HG02571 (cell line): ENCODE results near the gene SSX2B.
"Not testable (repeated sequence)": the region's sequence is repeated elsewhere in the genome, so short reads cannot be mapped to it uniquely, and the experiment has no call there.

ENCODE experiments used
- ATAC-seq: cut with Tn5 transposase; IDR thresholded peaks from one replicate; pipeline ENCODE4 v1.9.1; 2021; ENCODE audit warnings: mild to moderate bottlenecking, moderate library complexity; ENCODE audit not compliant: unreplicated experiment

Gene SSX2B, protein sequence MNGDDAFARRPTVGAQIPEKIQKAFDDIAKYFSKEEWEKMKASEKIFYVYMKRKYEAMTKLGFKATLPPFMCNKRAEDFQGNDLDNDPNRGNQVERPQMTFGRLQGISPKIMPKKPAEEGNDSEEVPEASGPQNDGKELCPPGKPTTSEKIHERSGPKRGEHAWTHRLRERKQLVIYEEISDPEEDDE

DNA sequence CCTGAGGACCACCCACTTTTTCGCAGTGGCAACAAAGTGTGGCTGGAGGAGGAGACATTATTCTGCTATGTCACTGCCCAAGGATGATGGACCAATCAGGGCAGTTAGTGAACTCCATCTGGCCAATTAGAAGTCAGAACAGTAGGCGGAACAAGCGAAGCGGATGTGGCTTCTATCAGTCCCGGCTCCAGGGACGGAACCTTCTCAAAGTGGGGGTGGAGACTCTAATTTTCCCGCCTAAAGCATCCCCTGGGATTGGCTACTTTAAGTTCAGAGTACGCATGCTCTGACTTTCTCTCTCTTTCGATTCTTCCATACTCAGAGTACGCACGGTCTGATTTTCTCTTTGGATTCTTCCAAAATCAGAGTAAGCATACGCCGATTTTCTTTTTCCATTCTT lies at the start of gene SSX2B:
TSS of gene SSX2B (plus strand) at position 301 of the 400 bp plus-strand sequence. CDS start 1,429 bp downstream, outside the sequence.
- not testable (repeated sequence) for ATAC-seq

DNA sequence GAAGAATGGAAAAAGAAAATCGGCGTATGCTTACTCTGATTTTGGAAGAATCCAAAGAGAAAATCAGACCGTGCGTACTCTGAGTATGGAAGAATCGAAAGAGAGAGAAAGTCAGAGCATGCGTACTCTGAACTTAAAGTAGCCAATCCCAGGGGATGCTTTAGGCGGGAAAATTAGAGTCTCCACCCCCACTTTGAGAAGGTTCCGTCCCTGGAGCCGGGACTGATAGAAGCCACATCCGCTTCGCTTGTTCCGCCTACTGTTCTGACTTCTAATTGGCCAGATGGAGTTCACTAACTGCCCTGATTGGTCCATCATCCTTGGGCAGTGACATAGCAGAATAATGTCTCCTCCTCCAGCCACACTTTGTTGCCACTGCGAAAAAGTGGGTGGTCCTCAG lies 44.0 kb upstream of the SSX2B start, which contains the start of gene SSX2:
TSS of gene SSX2 (minus strand) at position 101 of the 400 bp plus-strand sequence. CDS start 1,429 bp downstream, outside the sequence.
- not testable (repeated sequence) for ATAC-seq

DNA sequence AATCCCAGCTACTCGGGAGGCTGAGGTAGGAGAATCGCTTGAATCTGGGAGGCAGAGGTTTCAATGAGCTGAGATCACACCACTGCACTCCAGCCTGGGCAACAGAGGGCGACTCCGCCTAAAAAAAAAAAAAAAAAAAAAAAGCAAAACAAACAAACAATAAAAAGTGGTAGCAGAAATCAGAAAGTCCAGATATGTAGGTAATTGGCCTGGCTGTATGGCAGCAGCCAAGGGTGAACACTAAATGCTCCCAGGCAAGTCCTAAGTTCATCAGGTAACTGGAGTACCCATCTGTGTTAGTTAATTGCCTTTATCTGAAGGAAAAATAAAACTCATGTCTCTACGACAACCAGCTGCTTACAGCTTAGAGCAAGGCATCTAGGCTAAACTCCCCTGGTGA lies 14.9 kb downstream of the SSX2B start:
- ATAC-seq = not testable (repeated sequence)

DNA sequence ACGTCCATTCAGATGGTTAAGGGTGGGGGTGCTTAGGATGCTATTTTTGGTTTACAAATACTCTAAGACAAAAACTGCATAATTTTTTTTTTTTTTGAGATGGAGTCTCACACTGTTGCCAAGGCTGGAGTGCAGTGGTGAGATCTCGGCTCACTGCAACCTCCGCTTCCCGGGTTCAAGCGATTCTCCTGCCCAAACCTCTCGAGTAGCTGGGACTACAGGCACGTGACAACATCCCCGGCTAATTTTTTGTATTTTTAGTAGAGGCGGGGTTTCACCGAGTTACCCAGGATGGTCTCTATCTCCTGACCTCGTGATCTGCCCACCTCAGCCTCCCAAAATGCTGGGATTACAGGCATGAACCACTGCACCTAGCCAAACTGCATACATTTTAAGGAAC lies 22.5 kb downstream of the SSX2B start:
- not testable (repeated sequence) for ATAC-seq

DNA sequence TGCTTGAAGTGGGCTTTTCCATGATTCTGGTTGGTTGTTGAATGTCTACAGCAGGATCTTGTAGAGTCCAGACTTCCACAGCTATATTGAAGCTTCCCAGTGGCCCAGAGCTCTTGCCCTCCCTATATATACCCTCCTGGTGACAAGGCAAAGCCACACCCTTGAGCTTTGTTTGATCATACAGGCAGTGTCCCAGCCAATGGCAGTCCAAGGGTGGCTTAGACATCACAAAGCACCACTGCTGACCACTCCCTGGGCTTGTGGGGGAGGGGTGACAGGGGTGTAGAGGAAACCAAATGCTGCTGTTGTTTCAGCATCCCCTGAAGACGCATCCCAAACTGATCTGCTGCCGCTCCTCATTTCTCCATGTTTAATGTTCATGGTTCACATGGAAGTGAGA lies 46.3 kb downstream of the SSX2B start, which contains the start of gene SPANXN5:
TSS of gene SPANXN5 (minus strand) at position 101 of the 400 bp plus-strand sequence. CDS start at position 22, 79 bp downstream.
- not testable (repeated sequence) for ATAC-seq

DNA sequence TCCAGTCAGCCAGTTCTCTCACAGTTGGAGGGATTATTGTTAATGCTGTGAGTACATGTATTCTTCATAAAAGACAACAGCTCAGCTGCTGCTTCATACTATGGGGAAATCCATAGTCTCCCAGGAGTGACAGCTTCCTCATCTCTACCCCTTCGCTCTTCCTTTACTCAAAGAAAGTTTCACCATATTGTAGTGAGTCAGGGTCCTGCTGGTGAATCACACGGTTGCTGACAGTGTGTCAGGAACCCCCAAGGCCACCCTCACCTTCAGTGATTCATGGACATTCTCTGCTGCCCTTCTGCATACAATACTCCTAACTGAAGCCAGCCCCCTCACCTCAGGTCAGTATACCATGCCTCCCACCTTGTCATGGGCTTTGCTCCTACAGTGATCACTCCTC lies 53.8 kb downstream of the SSX2B start:
- not testable (repeated sequence) for ATAC-seq
